ENCODE data around the gene CBARP.

DNA sequence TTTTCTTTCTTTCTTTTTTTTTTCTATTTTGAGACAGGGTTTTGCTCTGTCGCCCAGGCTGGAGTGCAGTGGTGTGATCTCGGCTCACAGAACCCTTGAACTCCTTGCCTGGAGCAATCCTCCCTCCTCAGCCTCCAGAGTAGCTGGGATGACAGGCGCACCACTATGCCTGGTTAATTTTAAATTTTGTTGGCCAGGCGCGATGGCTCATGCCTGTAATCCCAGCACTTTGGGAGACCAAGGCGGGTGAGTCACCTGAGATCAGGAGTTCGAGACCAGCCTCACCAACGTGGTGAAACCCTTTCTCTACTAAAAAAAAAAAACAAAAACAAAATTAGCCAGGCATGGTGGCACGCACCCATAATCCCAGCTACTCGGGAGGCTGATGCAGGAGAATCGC, 55.1 kb downstream of the CBARP start:
- TF ChIP-seq, protein P1, sequence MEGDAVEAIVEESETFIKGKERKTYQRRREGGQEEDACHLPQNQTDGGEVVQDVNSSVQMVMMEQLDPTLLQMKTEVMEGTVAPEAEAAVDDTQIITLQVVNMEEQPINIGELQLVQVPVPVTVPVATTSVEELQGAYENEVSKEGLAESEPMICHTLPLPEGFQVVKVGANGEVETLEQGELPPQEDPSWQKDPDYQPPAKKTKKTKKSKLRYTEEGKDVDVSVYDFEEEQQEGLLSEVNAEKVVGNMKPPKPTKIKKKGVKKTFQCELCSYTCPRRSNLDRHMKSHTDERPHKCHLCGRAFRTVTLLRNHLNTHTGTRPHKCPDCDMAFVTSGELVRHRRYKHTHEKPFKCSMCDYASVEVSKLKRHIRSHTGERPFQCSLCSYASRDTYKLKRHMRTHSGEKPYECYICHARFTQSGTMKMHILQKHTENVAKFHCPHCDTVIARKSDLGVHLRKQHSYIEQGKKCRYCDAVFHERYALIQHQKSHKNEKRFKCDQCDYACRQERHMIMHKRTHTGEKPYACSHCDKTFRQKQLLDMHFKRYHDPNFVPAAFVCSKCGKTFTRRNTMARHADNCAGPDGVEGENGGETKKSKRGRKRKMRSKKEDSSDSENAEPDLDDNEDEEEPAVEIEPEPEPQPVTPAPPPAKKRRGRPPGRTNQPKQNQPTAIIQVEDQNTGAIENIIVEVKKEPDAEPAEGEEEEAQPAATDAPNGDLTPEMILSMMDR (IDR thresholded peaks at IDR 0.05) = no peak
- no peak for TF ChIP-seq POLR2A (IDR thresholded peaks at IDR 0.05)

Data from right lobe of liver (tissue), 4 donors.